Nephron (organoid): ENCODE data around the gene YBX1.
A peak's percentile ranks its signal among the peaks of the same experiment; 100 is the strongest.
"Not testable (repeated sequence)": the region's sequence is repeated elsewhere in the genome, so short reads cannot be mapped to it uniquely, and the experiment has no call there.

Experiments
- H3K27ac Mint-ChIP-seq, 3 experiments: 2 replicates each; pipeline ENCODE4 v1.8.0; 2020; ENCODE audit warnings: mixed read lengths in 3 of 3, mild to moderate bottlenecking in 2 of 3, moderate library complexity in 1 of 3
- H3K27me3 Mint-ChIP-seq: 2 replicates; pipeline ENCODE4 v1.8.0; 2021; ENCODE audit warnings: low read depth, mild to moderate bottlenecking, moderate library complexity, mixed read lengths
- H3K36me3 Mint-ChIP-seq: 2 replicates; pipeline ENCODE4 v1.8.0; 2020; ENCODE audit warnings: low read depth, mixed read lengths
- H3K4me1 Mint-ChIP-seq: 2 replicates; pipeline ENCODE4 v1.8.0; 2020; ENCODE audit warnings: mixed read lengths
- H3K4me3 Mint-ChIP-seq, 3 experiments: 2 replicates each; pipeline ENCODE4 v1.8.0; 2020; ENCODE audit warnings: mild to moderate bottlenecking in 3 of 3, mixed read lengths in 3 of 3, moderate library complexity in 2 of 3
- H3K9me3 Mint-ChIP-seq: 2 replicates; pipeline ENCODE4 v1.8.0; 2020; ENCODE audit warnings: mixed read lengths
- TF ChIP-seq, protein P1 (sequence below), 3 experiments: fragments of 200-600 bp; sonication (generic); IDR thresholded peaks; one replicate each; pipeline ENCODE4 v1.5.0; 2021; ENCODE audit warnings: antibody characterized with exemption in 3 of 3; ENCODE audit not compliant: unreplicated experiment in 3 of 3

Gene YBX1

DNA sequence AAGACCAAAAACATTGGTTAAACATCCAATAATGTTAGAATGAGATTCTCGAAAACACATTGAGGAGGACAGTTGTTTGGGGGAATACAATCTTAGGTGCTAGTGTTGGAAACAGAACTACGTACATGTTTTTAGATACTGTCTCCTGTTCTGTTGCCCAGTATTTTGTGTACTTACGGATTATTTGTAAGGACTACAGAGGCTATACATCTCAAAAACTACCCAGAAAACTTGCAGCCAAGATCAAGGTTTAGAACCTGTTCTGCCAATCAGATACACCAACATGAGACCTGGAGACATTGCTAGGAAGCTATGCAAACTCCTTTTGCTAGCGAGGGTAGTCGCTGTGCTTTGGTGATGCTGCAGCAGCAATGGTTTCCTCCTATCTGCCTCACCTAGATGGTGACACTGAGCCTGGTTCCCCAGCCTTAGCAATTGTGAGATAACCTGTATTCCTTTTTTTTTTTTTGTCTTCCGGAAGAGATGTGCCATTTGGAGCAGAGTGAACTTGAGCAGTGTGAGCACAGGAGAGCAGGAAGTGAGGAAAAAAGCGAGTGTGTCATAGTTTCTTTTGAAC is 21.8 kb downstream of the YBX1 start:
- TF ChIP-seq, protein P1, sequence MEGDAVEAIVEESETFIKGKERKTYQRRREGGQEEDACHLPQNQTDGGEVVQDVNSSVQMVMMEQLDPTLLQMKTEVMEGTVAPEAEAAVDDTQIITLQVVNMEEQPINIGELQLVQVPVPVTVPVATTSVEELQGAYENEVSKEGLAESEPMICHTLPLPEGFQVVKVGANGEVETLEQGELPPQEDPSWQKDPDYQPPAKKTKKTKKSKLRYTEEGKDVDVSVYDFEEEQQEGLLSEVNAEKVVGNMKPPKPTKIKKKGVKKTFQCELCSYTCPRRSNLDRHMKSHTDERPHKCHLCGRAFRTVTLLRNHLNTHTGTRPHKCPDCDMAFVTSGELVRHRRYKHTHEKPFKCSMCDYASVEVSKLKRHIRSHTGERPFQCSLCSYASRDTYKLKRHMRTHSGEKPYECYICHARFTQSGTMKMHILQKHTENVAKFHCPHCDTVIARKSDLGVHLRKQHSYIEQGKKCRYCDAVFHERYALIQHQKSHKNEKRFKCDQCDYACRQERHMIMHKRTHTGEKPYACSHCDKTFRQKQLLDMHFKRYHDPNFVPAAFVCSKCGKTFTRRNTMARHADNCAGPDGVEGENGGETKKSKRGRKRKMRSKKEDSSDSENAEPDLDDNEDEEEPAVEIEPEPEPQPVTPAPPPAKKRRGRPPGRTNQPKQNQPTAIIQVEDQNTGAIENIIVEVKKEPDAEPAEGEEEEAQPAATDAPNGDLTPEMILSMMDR (IDR thresholded peaks at IDR 0.05; ENCODE audit: unreplicated experiment in 3 of 3) = no peak

DNA sequence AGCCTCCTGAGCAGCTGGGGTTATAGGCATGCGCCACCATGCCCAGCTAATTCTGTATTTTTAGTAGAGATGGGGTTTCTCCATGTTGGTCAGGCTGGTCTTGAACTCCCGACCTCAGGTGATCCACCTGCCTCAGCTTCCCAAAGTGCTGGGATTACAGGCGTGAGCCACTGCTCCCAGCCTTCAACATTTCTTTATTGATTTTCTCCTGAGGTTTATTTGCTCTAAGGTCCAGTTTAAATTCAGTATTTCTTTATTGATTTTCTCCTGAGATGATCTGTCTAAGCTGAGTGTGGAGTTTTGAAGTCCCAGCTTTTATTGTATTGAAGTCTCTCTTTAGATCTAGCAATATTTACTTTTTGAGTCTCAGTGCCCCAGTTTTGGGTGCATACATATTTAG is 30.6 kb downstream of the YBX1 start:
- Mint-ChIP-seq H3K36me3 (peaks cover 92% of the 10 kb centered on the region), H3K9me3 (peaks cover 42% of the 10 kb centered on the region)
- H3K4me1 Mint-ChIP-seq, H3K27me3 Mint-ChIP-seq, H3K27ac Mint-ChIP-seq, H3K4me3 Mint-ChIP-seq: not testable (repeated sequence)

More for the DNA sequence above, 21.8 kb downstream of the YBX1 start:
- H3K36me3 Mint-ChIP-seq = peaks cover 93% of the 10 kb centered on the region
- H3K27ac Mint-ChIP-seq = peak overlapping the region in 1 of 3 experiments; percentile 67
- no peaks in the 10 kb centered on the region for H3K27me3 Mint-ChIP-seq
- peaks cover 13% of the 10 kb centered on the region for H3K9me3 Mint-ChIP-seq
- H3K4me1 Mint-ChIP-seq = no peaks in the 10 kb centered on the region
- no peak overlapping the region for H3K4me3 Mint-ChIP-seq

DNA sequence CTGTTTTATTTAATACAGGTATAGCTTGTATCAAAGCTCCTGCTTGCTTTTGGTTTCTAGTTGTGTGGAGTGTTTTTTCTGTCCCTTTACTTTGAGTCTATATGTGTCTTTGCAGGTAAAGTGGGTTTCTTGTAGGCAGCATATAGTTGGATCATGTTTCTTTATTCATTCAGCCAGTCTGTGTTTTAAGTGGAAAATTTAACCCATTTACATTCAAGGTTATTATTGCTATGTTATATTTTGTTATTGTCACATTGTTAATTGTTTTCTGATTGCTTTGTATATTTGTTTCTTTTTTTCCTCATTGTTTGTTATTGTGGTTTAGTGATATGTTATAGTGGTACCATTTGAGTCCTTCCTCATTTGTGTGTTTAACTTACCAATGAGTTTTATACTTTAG is 31.1 kb downstream of the YBX1 start:
- H3K4me3 Mint-ChIP-seq = no peak overlapping the region
- TF ChIP-seq, protein P1 (IDR thresholded peaks at IDR 0.05; ENCODE audit: unreplicated experiment in 3 of 3) = no peak
- no peaks in the 10 kb centered on the region for H3K4me1 Mint-ChIP-seq
- peaks cover 37% of the 10 kb centered on the region for H3K9me3 Mint-ChIP-seq
- H3K27me3 Mint-ChIP-seq = no peaks in the 10 kb centered on the region
- peaks cover 91% of the 10 kb centered on the region for H3K36me3 Mint-ChIP-seq
- no peak overlapping the region for H3K27ac Mint-ChIP-seq

DNA sequence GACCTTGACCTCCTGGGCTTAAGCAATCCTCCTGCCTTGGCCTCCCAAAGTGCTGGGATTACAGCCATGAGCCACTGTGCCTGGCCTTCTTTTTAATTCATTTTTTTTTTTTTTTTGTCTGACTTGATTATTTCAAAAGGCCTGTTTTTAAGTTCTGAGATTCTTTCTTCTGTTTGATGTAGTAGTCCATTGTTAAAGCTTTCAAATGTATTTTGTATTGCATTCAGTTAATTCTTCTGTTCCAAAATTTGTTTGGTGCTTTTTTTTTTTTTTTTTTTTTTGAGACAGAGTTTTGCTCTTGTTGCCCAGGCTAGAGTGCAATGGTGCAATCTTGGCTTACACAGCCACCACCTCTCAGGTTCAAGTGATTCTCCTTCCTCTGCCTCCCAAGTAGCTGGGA is 32.2 kb downstream of the YBX1 start:
- H3K4me3 Mint-ChIP-seq, H3K27ac Mint-ChIP-seq, H3K4me1 Mint-ChIP-seq, H3K27me3 Mint-ChIP-seq: not testable (repeated sequence)
- Mint-ChIP-seq H3K36me3 (peaks cover 89% of the 10 kb centered on the region), H3K9me3 (peaks cover 33% of the 10 kb centered on the region)

DNA sequence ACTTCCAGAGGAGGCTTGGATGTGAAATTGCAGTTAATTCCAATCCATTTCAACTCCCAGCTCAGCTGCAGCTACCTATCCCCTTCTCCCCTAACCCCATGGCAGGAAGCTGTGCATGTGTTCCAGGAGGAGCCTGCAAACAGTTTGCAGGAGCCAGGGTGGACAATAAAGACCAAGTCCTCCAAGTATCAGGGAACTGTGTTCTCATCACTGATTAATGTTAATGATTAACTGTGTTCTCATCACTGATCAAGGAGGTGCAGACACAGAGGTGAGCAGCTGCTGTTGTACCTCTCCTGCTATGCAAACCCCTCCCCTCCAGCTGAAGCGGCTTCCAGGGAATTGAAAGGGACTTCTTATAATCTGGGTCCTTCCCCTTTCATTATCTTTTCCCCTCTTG is 38.6 kb downstream of the YBX1 start:
- peak overlapping the region; percentile 79 to 92 (median 90) for H3K27ac Mint-ChIP-seq
- H3K9me3 Mint-ChIP-seq = peaks cover 6% of the 10 kb centered on the region
- H3K4me3 Mint-ChIP-seq = no peak overlapping the region
- H3K27me3 Mint-ChIP-seq = peaks cover 4% of the 10 kb centered on the region
- H3K4me1 Mint-ChIP-seq = no peaks in the 10 kb centered on the region
- H3K36me3 Mint-ChIP-seq = peaks cover 34% of the 10 kb centered on the region
- TF ChIP-seq, protein P1 (IDR thresholded peaks at IDR 0.05; ENCODE audit: unreplicated experiment in 3 of 3) = no peak

DNA sequence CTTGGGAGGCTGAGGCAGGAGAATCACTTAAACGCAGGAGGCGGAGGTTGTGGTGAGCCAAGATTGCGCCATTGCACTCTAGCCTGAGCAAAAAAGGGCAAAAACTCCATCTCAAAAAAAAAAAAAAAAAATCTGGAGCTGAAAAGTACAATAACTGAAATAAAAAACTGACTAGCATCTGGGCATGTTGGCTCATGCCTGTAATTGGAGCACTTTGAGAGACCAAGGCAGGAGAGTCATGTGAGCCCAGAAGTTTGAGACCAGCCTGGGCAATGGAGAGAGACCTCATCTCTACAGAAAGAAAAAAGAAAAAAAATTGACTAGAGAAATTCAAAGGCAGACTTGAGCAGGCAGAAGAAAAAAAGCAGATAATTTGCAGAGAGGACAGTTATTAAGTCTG is 39.7 kb downstream of the YBX1 start:
- Mint-ChIP-seq H3K27me3 (peaks cover 4% of the 10 kb centered on the region), H3K9me3 (peaks cover 6% of the 10 kb centered on the region), H3K36me3 (peaks cover 27% of the 10 kb centered on the region), H3K4me3 (no peak overlapping the region), H3K27ac (no peak overlapping the region), H3K4me1 (no peaks in the 10 kb centered on the region)
- TF ChIP-seq, protein P1 (IDR thresholded peaks at IDR 0.05; ENCODE audit: unreplicated experiment in 3 of 3) = no peak

DNA sequence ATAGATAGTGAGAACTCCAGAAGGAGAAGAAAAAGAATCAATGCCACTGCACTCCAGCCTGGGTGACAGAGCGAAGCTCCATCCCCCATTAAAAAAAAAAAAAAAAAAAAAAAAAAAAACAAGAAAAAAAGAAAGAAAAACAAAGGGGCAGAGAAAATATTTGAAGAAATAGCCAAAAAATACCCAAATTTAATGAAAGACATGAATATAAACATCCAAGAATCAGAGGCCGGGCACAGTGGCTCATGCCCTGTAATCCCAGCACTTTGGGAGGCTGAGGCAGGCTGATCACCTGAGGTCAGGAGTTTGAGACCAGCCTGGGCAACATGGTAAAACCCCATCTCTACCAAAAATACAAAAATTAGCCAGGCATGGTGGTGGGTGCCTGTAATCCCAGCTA is 40.2 kb downstream of the YBX1 start:
- not testable (repeated sequence) for H3K27me3 Mint-ChIP-seq, H3K9me3 Mint-ChIP-seq, H3K4me3 Mint-ChIP-seq, H3K4me1 Mint-ChIP-seq, H3K27ac Mint-ChIP-seq
- peaks cover 22% of the 10 kb centered on the region for H3K36me3 Mint-ChIP-seq
